Activated CD4-positive, CD25-positive, alpha-beta regulatory T cell treated with anti-CD3 and anti-CD28 coated beads, Interleukin-2, amount 50 U/mL, for 16 hours (primary cell): ENCODE results near the gene LRFN2.

Experiments used
- DNase-seq: peaks from one replicate; pipeline ENCODE4 v3.0.0-alpha.2; 2020; ENCODE audit warnings: low read depth, low spot score

The LRFN2 gene

DNA sequence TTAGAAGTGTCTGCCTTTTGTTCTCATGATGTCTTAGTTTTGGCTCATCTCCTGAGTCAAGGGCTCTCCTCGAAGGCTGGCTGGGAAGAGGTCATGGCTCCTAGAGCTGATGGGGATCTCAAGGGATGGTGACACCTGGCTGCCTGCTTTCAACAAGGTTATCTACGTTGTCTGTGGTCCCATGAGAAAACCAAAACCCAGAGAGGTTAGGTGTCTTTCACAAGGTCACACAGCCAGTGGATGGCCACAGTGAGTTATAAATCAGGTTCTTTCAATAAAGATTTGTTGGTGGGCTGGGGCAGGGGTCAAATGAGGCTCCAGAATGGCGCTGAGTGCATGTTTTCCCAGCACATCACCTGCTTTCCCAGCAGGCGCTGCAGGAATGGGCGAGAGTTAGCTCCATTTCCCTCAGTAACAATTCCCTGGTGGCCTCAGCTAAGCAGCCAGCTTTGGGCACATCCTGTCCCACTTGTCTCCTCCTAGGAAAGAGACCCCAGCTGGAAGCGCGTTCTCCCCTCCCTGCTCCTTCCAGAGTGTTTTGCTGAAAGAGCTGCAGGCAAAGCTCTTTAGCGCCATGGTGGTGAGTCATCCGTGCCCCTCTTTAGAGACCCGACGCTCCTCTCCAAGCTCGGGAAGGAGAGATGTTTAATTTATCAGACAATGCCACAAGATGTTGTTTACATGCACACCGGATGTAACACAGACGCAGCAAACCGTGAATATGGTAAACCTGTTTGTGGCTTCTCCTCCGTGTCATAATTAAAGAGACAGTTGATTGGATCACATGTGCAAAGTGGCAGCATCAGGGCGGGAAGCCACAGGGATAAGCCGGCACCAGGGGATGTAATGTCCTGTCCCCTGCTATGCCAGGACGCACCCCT lies 109.7 kb downstream of the LRFN2 start:
- DNase-seq = no peak

DNA sequence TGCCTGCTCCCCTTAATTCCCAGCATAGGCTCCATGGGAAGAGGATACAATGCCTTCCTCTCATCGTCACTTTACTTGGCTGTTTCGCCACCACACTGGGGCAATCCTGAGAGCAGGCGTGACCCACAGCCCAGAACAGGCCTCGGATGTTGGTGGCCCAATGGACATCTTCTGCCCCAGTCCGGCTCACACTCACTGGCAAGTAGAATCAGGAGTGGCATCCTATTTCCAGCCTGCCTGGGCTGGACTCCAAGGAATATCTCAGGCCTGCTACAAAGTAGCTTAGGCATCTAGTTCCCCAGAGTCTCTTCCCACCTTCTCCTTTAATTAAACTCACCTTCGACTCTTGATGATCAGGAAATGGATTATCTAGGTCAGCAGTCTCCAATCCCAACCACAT lies 110.5 kb downstream of the LRFN2 start:
- no peak for DNase-seq

DNA sequence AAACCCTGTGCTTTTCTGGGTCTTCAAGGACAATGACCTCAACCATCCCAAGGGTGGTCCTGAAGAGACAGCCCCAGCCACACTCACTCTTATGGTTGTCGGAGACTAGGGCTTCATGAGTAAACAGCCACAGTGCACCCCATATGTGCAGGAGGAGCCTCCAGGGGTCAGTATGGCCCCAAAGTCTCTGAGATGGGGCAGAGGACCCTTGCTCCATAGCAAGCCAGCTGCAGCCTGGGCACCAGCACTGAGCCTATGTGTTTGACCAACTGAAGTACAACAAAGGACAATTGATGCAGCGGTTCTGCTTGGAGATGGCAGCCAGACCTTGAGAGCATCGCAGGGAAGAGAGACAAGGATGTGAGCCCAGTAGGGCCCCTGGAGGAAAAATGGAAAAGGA lies 112.2 kb downstream of the LRFN2 start:
- DNase-seq = no peak

DNA sequence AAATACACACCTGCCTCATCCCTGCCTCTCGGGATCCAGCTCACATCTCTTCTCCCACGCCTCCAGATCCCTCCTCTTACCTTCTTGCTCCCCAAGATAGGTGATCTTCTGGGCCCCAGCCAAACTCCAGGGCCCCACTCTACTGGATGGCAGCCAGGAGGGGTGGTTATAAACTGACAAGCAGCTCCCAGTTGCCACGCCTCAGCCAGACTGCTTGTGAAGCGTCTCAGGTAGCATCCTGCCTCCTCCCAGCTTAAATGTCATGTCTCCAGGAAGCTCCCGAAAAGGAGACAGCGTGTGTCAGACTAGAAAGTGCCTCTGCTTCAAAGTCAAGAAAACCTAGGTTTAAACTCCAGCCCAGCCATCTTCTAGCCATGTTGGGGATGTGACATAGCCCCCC lies 114.1 kb downstream of the LRFN2 start:
- DNase-seq = no peak

DNA sequence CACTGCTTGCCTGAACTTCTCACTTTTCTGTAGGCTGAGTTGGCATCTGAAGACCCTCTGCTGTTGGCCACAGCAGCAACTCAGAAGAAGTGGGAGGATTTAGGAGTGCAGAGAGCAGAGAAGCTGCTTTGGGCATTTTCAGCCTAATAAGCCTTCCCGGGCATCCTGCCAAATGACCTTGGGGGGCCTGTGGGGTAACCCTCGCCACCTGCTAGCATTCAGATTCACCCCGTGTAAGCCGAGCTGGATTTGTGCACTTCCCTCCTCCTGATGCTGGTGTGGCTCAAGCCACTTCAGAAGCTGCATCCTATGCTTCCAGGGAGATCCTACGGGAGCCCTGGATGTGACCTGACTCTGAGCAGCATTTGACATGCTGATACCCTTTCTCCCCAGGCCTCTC lies 114.8 kb downstream of the LRFN2 start:
- no peak for DNase-seq

DNA sequence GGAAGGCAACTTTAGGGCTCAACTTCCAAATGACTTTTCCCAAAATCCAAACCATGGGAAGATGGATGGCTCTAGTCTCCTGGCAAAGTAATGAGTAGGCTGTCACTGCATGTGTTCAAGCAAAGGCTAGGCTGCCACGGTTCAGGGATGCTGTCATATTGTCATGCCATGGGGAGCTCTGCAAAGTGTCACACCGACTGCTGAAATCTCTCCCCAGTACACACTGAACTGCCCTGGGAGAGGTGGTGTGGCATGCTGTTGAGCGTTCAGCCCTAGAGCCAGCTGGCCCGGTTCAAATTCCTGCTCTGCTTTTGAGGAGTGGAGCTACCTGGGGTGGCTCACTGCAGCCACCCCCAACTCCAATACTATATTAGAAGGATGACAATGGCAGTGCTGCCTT lies 115.9 kb downstream of the LRFN2 start:
- no peak for DNase-seq

DNA sequence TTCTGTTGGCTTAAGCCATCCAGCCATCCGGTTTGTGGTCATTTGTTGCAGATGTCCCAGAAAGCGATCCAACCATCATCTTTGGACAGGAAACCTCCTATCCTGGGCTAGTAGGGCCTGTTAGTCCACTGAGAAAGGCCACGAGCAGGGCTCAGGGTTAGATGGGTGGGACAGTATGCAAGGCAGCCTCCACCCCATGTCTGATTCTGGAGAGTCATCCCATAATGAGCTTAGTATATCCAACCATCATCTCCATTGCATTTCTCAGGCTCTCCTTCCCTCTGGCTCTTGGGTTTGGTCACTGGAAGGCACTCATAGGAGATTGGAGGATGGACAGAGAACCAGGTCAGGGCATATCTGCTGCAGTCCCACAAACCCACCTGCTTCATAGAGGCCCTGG lies 117.8 kb downstream of the LRFN2 start:
- DNase-seq = no peak

DNA sequence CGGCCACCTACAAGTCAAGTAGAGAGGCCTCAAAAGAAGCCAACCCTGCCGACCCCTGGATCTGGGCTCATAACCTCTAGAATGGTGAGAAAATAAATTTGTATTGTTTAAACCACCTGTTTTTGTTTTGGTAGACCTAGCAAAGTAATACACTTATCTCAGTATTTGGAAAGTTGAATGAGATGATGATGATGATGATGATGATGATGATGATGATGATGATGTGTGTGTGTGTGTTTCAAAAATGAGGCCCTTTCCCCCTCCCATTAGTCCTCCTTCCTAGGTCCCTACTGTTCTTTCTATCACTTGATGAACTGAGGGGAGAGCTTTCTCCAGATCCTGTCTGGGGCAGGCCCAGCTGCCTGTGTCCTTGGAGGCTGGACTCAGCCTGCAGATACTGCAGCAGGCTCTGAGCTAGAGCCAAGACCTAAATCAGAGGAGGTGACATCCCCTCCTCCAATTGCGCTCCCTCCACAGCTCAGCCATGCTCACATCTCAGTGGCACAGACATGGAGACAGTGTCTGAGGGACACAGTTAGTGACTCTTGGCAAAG lies 120.1 kb downstream of the LRFN2 start:
- no peak for DNase-seq

DNA sequence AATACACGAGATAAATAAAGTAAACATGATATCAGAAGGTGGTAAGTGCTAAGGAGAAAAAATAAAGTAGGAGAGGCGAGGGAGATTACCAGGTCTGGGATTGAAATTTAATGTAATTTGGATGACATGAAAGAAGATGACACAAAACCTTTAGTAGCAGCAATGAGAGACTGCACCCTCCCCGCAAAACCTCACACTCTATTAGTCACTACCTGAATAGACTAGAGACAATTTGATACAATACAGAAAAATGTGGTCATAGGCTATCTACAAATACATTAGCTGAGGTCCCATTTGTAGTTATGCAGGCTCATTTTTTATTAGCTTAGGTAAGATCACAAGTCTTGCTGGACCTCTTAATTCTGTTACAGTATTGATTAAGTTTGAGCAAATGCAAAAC lies 125.5 kb downstream of the LRFN2 start:
- no peak for DNase-seq

DNA sequence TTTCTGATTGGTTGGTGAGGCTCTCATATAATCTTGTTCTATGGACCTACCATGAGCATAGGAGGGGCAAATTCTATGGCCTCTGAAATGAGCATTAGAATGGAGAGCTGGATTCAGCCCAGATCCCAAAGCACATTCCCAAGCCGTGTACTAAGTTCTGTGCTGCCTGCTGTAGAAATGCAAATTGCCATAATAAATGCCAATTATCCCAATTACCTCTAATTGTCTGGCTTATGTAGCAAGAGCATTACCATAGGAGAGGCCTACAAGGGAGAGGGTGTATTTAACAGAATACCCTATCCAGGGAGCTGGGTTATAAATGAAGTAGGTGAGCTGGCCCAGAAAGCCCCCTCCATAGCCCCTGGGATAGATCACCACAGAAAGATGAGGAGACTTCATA lies 126.8 kb downstream of the LRFN2 start:
- no peak for DNase-seq

DNA sequence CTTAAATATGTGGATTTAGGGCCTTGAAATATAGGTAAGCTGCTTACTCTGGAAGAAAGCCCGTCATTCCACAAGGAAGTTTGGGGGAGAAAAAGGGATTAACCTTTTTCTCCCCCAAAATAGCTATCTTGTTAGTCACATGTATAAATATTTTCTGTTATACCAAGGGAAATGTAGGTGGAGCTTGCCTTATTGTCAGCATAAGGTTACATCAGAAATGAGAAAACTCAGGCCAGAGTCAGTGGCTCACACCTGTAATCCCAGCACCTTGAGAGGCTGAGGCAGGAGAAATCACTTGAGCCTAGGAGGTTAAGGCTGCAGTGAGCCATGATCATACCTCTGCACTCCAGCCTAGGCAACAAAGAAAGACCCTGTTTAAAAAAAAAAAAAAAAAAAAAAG lies 129.9 kb downstream of the LRFN2 start:
- DNase-seq = no peak

DNA sequence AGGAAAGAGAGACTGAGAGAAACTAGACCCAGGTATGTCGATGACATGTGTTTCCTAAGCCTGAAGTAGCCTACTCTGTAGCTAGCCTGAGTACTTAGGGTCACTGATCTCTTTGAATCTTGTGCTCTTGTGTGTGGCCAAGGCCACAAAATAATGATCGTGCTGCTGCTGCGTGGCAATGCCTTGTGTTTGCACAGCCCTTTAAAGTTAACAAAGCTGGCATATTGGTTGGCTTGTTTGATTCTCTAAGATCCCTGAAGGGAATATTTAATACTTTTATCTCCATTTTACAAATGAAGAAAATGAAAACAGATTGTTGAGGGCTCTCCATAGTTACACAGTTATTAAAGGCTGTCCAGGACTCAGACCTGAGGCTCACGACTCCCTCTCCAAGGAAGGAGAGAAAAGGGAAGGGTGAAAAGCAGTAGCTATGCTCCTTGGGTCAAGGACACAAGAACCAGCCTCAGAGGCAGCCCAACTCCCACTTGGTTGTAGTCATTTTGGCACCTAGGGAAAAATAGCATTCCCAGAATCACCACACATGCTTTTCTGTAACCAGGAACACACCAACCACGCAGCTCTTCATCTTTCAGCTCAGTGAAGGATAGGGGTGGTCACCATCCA lies 130.7 kb downstream of the LRFN2 start:
- no peak for DNase-seq

DNA sequence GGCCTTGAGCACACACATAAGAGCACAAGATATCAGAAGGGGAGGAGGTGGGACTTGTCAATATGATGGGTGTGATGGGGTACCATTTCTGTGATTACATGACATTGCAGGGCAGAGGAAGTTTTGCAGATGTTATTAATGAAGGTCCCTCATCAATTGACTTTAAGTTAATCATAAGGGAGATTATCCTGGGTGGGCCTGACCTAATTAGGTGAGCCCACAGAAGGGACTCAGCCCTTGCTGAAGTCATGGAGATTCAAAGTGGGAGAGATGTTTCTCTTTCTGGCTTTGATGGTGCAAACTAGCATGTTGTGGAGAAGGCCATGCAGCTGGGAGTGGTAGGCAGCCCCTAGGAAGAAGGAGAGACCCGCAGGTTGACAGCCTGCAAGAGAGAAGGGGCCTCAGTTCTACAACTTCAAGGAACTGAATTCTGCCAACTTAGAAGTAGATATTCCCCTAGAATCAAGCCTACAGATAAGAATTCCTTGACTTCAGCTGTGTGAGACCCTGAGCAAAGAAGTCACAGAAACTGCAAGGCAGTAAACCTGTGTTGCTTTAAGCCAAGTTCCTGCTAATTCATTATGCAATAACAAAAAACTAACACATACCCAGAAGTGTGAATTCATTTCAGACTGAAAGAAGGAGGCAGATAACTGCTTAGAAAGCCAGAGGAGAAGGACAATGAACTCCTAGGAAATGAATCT lies 131.3 kb downstream of the LRFN2 start:
- DNase-seq = no peak

DNA sequence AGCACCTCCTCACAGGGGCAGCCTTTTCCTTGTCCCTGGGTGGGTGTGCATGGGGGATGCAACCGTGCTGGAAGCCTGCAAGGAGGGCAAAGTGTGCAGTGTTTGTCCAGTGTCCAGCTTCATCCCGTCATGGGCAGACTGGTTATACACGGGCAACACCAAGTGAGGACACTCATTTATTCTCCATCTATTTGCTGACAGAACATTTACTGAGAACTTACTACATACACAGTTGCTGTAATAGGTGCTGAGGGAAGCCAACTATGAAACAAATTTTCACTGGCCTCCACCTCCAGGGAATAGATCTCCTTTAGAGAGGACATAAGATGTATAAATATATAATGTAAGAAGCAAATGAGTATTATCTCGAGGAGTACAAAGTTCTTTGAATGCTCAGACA lies 136.7 kb downstream of the LRFN2 start:
- no peak for DNase-seq

DNA sequence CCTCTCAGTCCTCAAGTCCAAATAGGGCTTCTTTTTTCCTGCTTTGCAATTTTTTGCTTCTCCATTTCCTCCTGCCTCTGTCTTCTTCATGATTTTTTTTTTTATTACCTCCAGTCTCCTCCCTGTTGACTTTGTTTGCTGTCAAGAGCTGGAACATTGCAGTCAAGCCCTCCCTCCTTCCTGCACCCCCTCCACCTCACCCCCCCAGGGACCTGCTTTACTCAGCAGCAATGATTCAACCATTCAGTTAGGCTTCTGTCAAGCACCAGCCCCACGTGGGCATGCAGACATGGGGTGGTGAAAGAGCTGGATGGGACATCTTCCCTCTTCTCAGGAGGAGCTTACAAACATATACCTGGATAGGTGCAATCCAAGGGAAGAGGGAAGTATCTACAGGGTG lies 142.4 kb downstream of the LRFN2 start:
- no peak for DNase-seq

DNA sequence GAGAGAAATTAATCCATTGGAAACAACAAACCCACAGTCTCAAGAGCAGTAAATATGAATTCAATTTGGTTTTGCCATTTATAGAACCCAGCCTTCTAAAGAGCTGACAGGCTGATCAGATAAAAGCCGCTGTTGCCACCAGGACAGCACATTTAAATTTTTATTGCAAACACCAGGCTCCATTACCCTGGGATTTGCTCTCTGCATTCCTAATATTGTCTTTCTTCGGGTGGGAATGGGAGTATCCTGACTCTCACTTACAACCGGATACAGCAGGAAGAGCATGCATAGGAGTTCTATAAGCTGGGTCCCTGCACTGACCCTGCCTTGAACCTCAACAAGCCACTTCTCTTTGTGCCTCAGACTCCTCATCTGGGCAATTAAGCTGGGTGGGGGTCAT lies 142.9 kb downstream of the LRFN2 start:
- DNase-seq = no peak

DNA sequence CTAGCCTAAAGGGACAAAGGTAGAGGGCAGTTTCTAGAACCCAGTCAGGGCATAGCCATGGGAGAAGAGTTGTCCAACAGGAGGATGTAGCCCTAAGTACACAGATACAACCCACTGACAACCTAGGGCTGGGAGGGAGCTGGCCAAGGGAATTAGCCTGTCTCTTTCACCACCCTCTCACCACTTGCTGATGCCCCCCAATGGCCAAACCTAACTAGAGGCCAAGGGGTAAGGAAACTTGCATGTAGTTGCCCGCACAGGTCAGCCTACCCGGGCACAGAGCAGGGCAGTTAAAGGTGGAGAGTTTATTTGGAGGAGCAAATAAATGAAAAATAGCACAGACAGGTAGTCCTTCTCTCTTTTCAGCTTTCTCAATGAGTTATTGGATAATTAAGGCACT lies 143.3 kb downstream of the LRFN2 start:
- no peak for DNase-seq

DNA sequence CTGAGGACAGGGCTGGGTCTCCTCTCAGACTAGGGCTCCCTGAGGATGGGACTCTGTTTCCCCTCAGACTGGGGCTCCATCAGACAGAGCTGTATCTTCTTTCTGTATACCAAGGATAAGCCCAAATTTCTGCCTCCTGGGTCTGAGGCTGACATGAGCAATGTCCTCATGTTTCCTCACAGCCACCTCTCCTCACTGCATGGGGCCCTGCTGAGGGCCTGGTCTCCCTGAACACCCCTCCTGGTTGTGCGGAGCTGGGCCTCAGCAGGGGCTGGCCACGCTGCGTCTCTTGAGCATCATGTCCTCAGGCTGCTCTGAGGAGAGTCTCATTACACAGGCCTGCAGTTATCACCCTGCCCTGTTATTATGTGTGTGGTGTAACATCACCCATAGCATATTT lies 144.6 kb downstream of the LRFN2 start:
- DNase-seq = no peak

DNA sequence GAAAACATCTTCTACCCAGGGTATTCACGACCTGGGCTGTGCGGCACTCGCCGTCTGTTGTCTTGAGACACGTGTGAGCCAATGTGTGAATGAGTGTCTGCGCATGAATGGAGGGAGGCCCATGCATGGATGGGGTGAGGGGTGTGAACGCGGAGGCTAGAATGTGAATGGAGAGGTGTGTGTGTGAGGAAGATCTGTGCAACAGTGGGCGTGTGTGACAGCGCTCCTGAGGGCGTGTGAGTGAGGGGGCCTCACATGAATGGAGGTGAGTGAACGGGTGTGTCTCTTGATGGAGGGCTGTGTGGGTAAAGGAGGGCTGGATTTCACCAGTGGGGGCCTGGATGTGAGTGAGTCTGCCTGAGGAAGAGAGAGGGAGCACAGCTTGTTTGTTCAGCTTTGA lies 146.0 kb downstream of the LRFN2 start:
- no peak for DNase-seq

DNA sequence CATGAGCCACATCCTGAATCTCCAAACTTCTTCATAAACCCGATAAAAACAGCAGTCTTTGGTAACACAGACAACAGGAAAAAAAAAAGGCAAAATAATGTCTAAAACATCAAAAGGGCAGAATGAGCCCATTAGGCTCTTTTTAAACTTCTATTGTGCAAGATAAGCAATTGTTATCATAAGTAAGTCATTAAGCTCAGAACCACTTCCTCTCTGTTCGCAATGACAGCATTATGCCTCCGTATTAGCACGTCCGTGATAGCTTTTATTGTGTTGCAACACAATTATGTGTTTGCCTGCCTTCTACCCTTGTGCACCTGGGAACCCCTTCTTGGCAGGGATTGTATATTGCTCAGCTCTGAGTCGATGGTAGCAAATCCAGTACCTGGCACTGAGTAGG lies 147.1 kb downstream of the LRFN2 start:
- DNase-seq = no peak

DNA sequence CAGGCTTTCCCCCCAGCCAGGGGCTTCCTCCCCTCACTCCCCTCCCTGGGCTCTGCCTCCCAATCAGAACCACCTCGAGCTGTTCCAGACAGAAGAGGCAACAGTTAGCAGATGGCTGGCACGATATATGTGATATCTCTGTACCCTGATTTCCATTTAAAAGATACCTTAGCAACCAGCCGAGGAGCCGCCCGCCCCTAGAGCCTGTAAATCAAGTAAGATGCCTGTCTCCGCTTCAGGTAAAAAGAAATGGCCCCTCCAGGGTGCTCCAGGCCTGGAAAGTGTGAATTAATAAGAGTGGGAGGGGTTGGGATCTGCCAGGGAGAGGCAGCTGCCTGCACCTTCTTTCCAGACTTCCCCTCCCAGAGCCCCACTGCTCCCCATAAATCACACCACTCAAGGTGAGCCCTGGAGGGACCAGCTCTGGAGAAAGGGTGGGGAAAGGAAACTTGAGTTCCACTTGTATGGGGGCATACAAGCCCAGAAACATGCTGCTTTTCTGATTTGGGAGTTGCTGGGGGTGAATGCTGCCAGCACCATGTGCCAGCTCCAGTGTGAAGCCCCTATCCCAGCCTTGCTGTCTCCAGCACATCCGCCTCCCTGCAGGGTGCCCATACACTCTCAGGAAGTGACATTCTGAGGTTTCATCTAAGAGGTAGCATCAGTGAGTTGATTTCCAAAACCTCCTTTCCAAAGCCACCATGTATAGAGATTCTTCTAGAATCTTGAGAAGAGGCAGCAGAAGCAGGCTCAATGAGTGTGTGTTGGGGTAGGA lies 148.0 kb downstream of the LRFN2 start:
- no peak for DNase-seq
